Esophagus muscularis mucosa (tissue), 4 donors: ENCODE data around the gene ARL15.

ENCODE experiments used
- EP300 ChIP-seq: sonication (generic); formaldehyde crosslinking; IDR thresholded peaks from one replicate; pipeline ENCODE4 v1.6.1; 2017; ENCODE audit warnings: antibody characterized with exemption
- POLR2A ChIP-seq: fragments of 450-650 bp; IDR thresholded peaks from one replicate; pipeline ENCODE4 v1.6.1; 2017; ENCODE audit warnings: antibody characterized with exemption, moderate library complexity, mild to moderate bottlenecking, low read depth
- POLR2AphosphoS5 ChIP-seq, 2 donors: sonication (generic); formaldehyde crosslinking; IDR thresholded peaks; one replicate each; pipeline ENCODE4 v1.6.1; 2017; ENCODE audit warnings: antibody characterized with exemption in 2 of 2
- TF ChIP-seq, protein P1 (sequence below), 3 experiments: fragments of 200-600 bp in 2 of 3; fragments of 450-650 bp in 1 of 3; sonication (generic) in 2 of 3; IDR thresholded peaks; one replicate each; pipeline ENCODE4 v1.5.1; 2017 to 2019; ENCODE audit warnings: antibody characterized with exemption in 3 of 3, mild to moderate bottlenecking in 2 of 3, moderate library complexity in 1 of 3

DNA sequence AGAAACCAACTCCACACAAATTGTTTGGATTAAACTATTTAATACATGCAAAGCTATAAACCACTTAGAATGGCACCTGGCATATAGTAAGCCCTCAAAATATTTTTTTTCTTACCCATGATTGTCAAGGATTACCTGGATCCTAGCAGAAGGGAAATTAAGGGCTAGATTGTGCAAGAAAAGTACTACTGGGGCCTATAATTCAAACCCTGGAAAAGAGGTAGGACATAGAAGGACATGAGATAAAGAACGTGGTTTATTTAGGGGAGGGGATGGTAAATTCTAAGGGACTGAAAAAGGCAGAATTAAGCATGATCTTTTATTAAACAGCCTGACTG, 14.9 kb upstream of the ARL15 start:
- TF ChIP-seq, protein P1, sequence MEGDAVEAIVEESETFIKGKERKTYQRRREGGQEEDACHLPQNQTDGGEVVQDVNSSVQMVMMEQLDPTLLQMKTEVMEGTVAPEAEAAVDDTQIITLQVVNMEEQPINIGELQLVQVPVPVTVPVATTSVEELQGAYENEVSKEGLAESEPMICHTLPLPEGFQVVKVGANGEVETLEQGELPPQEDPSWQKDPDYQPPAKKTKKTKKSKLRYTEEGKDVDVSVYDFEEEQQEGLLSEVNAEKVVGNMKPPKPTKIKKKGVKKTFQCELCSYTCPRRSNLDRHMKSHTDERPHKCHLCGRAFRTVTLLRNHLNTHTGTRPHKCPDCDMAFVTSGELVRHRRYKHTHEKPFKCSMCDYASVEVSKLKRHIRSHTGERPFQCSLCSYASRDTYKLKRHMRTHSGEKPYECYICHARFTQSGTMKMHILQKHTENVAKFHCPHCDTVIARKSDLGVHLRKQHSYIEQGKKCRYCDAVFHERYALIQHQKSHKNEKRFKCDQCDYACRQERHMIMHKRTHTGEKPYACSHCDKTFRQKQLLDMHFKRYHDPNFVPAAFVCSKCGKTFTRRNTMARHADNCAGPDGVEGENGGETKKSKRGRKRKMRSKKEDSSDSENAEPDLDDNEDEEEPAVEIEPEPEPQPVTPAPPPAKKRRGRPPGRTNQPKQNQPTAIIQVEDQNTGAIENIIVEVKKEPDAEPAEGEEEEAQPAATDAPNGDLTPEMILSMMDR (IDR thresholded peaks at IDR 0.05): no peak
- TF ChIP-seq POLR2A: no peak
- TF ChIP-seq POLR2AphosphoS5 (IDR thresholded peaks at IDR 0.05): no peak
- TF ChIP-seq EP300: no peak
